Pancreas (tissue), 10 donors: ENCODE results near the gene RSPH9. TPM values are rescaled to one million over a fixed set of nuclear protein-coding genes. Genes with fewer than 3 reads are reported as not detected.
"Not testable (repeated sequence)": the region's sequence is repeated elsewhere in the genome, so short reads cannot be mapped to it uniquely, and the experiment has no call there.

ENCODE experiments used
- ATAC-seq, 4 donors: fragments of 200-7000 bp; cut with Tn5 transposase; one replicate each; pipeline versions ENCODE4 v1.8.0 to v1.9.1; 2020; ENCODE audit warnings: mild to moderate bottlenecking in 4 of 4, moderate library complexity in 4 of 4
- DNase-seq, 6 donors: peaks; one replicate each; pipeline ENCODE4 v3.0.0-alpha.2; 2020
- FAIRE-seq: peaks from 2 replicates; lab custom pipeline; 2012; peaks lifted over from hg19 to GRCh38; lab: Jason Lieb, UNC
- H3K27ac ChIP-seq, 4 donors: fragments of 200-600 bp; sonication (generic); 1 replicate in 3 of 4; 2 replicates in 1 of 4; pipeline versions ENCODE4 v1.5.0 to v1.8.0; 2020
- H3K27me3 ChIP-seq, 4 donors: fragments of 200-600 bp; one replicate each; pipeline ENCODE4 v1.8.0; 2021
- H3K36me3 ChIP-seq, 3 donors: fragments of 200-600 bp; sonication (generic) in 1 of 3; one replicate each; pipeline versions ENCODE4 v1.5.0 to v1.8.0; 2020 to 2021
- H3K4me1 ChIP-seq, 3 donors: fragments of 200-600 bp; one replicate each; pipeline ENCODE4 v1.8.0; 2021
- H3K4me3 ChIP-seq, 4 donors: fragments of 200-600 bp; sonication (generic) in 2 of 4; one replicate each; pipeline versions ENCODE4 v1.5.0 to v1.8.0; 2020 to 2021
- H3K9me3 ChIP-seq, 4 donors: fragments of 200-600 bp; one replicate each; pipeline ENCODE4 v1.8.0; 2021
- WGBS, 2 donors: extraction: QIAGEN DNeasy Blood & Tissue Kit; methylation state at CpG; one replicate each; pipeline ENCODE4 v1.1.7; 2013; 5-methylcytosine and 5-hydroxymethylcytosine counted together
- intact Hi-C, 3 donors: fragments of 100-400 bp; cut with DNase I; formaldehyde crosslinking; loops; one replicate each; pipeline versions ENCODE4 v1.11.1 to v1.14.2; 2022
- polyA plus RNA-seq, 2 donors: library from polyadenylated mRNA; stranded (reverse); fragments of 200-250 nt; gene quantifications; one replicate each; pipeline ENCODE4 v1.2.3, GENCODE V29; 2013
- total RNA-seq, 6 donors: library from RNA; stranded (reverse); fragmentation: NEBNext Ultra II Directional in 4 of 6; extraction: Animal tissue kit (Norgen Biotek cat#: 25700) in 4 of 6; gene quantifications; one replicate each; pipeline versions ENCODE4 v1.2.1 to v1.2.4, GENCODE V29; 2021 to 2023
- TF ChIP-seq, protein P1 (sequence below), 4 donors: fragments of 200-600 bp; sonication (generic) in 3 of 4; IDR thresholded peaks; one replicate each; pipeline versions ENCODE4 v1.5.0 to v1.8.0; 2021; ENCODE audit warnings: antibody characterized with exemption in 4 of 4
- donor health status: healthy with polysubstance abuse.
- donor health status: DM: no; HTN: no; CAD: no; lungs with moderate emphysema.
- donor health status: DM: no; HTN: no; CAD: no.
- donor health status: control.
- donor health status: control.
- donor health status: Bipolar disorder and iron deficiency.
- donor health status: DM: yes; HTN: yes; CAD: no.
- donor health status: DM: no; HTN: no; CAD: no.
- donor health status: DM: no; HTN: no; CAD: no.
- donor health status: DM: yes; HTN: yes; CAD: no.

The RSPH9 gene
- total and polyA plus RNA-seq, 8 donors: 0.06 to 1.1 (median 0.12) TPM; not detected in 3

DNA sequence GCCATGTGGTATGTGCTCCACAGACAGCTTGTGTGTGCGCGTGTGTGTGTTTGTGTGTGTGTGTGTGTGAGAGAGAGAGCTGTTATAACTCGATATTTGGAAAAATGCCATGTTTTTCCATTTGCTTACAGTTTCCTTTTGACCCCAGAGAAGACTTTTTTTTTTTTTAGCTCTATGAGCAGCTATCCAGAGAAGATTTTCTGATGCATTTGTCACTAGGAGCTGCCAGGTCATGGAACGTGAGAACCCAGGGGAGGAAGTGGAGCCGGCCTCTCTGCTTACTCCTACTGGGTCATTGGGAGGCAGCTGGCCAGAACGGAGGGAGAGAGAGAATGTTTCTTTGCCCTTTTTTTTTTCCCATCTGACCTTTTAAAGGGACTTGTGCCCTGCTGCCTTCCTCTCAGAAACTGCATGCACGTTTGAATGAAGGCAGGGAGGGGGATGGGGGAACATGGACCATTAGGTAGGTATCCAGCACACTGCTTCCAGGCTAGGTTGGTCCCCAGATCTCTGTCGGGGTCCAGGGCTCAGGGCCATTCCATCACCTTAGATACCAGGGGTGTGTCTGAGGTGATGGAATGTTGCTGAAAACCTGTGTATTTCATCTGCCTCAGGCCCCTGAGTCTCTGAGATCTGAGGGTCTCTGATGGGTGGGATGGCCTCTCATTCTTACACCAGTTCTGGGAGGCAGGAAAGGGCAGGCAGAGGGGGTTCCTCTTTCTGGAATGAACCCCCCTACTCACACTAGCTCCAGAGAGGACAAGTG, 53.9 kb downstream of the RSPH9 start:
- H3K36me3 ChIP-seq: no peaks in the 10 kb centered on the region
- H3K4me3 ChIP-seq: no peak overlapping the region
- H3K9me3 ChIP-seq: no peaks in the 10 kb centered on the region
- H3K27ac ChIP-seq: peak overlapping the region; percentile 3 to 76 (median 46)
- WGBS, 2 donors: 15 to 17% methylated on average over 8 of the region's 8 CpGs
- peaks cover 5 to 22% (median 13%) of the 10 kb centered on the region in 3 donors for H3K4me1 ChIP-seq
- ATAC-seq (peak; percentile 18 to 41 (median 32)), DNase-seq (peak in 3 of 6 donors; percentile 45 to 61 (median 45)), FAIRE-seq (no peak)
- H3K27me3 ChIP-seq: no peaks in the 10 kb centered on the region
- intact Hi-C loops: no loop called here
- TF ChIP-seq, protein P1, sequence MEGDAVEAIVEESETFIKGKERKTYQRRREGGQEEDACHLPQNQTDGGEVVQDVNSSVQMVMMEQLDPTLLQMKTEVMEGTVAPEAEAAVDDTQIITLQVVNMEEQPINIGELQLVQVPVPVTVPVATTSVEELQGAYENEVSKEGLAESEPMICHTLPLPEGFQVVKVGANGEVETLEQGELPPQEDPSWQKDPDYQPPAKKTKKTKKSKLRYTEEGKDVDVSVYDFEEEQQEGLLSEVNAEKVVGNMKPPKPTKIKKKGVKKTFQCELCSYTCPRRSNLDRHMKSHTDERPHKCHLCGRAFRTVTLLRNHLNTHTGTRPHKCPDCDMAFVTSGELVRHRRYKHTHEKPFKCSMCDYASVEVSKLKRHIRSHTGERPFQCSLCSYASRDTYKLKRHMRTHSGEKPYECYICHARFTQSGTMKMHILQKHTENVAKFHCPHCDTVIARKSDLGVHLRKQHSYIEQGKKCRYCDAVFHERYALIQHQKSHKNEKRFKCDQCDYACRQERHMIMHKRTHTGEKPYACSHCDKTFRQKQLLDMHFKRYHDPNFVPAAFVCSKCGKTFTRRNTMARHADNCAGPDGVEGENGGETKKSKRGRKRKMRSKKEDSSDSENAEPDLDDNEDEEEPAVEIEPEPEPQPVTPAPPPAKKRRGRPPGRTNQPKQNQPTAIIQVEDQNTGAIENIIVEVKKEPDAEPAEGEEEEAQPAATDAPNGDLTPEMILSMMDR (IDR thresholded peaks at IDR 0.05): no peak

DNA sequence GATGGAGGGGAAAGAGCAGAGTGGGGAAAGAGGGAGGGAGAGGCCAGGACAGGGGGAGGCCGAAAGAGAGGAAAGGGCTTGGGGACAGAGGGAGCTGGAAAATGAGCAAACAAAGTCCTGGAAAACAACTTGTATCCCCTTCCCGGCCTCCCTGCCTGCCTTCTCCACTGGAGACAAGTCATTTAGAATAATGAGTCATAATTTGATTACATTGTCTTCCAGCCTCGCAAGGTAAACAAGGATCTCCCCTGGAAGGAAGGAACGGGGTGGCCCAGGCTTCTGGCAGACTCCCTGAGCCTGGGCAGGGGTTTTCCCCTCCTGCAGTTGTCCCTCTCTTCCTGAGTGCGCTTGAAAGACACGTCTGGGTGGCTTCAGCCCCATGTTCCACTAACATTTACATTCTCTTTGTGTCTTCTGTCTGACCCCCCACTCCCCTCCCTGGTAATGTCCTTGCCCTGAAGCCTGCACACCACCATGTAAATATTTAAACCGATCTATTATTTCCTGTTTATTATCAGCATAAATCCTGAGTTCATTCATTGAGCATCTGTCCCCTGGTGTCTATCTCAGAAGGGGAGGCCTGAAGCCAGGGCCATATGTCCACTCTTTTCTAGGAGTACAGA, 54.8 kb downstream of the RSPH9 start:
- 29 to 42% methylated on average over 7 of the region's 7 CpGs for WGBS, 2 donors
- FAIRE-seq (no peak), ATAC-seq (peak in 2 of 4 donors; percentile 24 to 27), DNase-seq (no peak)
- H3K4me1 ChIP-seq: peaks cover 5 to 22% (median 22%) of the 10 kb centered on the region in 3 donors
- H3K4me3 ChIP-seq: no peak overlapping the region
- TF ChIP-seq, protein P1 (IDR thresholded peaks at IDR 0.05): no peak
- no peaks in the 10 kb centered on the region for H3K36me3 ChIP-seq
- intact Hi-C loops: no loop called here
- H3K27ac ChIP-seq: peak overlapping the region in 3 of 4 donors; percentile 22 to 76 (median 71)
- no peaks in the 10 kb centered on the region for H3K27me3 ChIP-seq
- no peaks in the 10 kb centered on the region for H3K9me3 ChIP-seq

DNA sequence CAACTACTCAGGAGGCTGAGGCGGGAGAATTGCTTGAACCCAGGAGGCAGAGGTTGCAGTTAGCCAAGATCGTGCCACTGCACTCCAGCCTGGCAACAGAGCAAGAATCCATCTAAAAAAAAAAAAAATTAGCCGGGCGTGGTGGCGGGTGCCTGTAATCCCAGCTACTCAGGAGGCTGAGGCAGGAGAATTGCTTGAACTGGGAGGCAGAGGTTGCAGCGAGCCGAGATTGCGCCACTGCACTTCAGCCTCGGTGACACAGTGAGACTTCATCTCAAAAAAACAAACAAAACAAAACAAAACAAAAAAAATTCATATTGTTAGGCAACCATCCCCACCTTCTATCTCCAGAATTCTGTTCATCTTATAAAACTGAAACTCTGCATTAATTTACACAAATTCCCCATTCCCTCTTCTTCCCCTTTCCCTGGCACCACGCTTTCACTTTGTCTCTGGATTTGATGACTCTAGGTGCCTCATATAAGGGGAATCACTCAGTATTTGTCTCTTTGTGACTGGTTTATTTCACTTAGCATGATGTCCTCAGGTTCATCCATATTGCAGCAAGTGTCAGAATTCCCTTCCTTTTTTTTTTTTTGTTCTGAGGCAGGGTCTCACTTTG, 56.2 kb downstream of the RSPH9 start:
- ATAC-seq, H3K27ac ChIP-seq, intact Hi-C loops, DNase-seq, H3K4me3 ChIP-seq, H3K36me3 ChIP-seq, H3K27me3 ChIP-seq, H3K9me3 ChIP-seq, FAIRE-seq: not testable (repeated sequence)
- 72 to 81% methylated on average over 10 of the region's 10 CpGs for WGBS, 2 donors
- H3K4me1 ChIP-seq: peaks cover 5 to 31% (median 31%) of the 10 kb centered on the region in 3 donors

DNA sequence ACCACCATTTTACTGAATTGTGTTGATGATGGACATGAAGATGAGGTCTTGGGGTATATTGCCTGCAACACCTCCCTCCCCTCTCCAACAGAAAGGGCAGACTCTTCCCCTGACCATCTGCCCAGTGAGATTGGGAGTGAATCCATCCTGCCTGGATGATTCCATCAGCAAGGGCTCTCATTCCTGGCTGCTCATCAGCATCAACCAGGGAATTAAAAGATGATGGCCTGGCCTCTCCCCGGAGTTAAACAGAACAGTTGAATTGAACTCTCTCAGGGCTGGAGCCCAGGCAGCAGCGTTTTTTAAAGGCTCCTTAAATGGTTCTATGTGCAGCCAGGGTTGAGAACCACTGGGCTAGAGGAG, 57.3 kb downstream of the RSPH9 start:
- WGBS, 2 donors: 24 to 30% methylated on average over 2 of the region's 2 CpGs
- no peak for DNase-seq
- peak overlapping the region; percentile 29 to 76 (median 60) for H3K27ac ChIP-seq

More for the DNA sequence above, 57.3 kb downstream of the RSPH9 start:
- FAIRE-seq: no peak
- Histone ChIP-seq H3K4me3 (no peak overlapping the region), H3K27me3 (no peaks in the 10 kb centered on the region), H3K9me3 (no peaks in the 10 kb centered on the region), H3K36me3 (no peaks in the 10 kb centered on the region), H3K4me1 (peaks cover 5 to 31% (median 31%) of the 10 kb centered on the region in 3 donors)
- intact Hi-C loops: no loop called here
- TF ChIP-seq, protein P1 (IDR thresholded peaks at IDR 0.05): no peak
- no peak for ATAC-seq
